Stimulated activated CD8-positive, alpha-beta memory T cell treated with anti-CD3 and anti-CD28 coated beads, Interleukin-4, amount 100 ng/mL, for 4 hours (primary cell): ENCODE data around the gene SETX.

Experiments
- DNase-seq, 2 donors: peaks; one replicate each; pipeline ENCODE4 v3.0.0-alpha.2; 2020; ENCODE audit warnings: low read depth in 2 of 2, low spot score in 1 of 2

The SETX gene

DNA sequence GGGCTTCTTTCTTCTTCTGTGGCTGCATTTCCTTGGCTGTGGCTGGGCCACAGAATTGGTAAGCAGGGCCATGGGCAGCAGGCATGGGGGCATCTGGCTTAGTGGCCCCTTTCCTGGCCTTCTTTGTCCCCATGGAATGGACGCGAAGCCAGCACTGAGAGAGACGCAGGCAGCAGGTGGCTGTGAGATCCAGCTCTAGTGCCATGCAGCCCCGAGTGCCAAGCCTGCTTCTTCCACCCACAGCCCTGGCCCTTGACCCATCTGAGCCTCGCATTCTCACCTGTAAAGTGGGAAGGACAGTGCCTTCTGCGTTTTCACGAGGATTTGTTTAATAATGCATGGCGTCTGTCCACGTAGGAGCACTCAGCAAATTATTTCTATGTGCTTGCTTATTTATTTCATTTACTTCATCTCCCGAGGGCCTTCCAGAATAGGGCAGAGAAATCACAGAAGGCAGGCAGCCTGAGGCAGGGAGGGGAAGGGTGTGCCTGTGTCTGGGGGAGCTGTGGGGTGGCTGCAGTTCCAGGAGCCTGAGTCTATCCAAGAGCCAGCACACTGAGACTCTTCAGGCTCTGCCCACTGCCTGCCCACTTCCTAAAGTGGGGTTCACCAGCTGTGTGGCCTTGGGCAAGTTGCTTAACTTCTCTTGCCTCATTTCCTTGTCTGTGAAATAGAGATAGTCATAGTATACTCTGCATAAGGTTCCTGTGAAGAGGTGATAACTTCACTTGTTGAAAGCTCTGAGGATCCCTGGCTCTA is 137.7 kb downstream of the SETX start:
- DNase-seq: no peak

DNA sequence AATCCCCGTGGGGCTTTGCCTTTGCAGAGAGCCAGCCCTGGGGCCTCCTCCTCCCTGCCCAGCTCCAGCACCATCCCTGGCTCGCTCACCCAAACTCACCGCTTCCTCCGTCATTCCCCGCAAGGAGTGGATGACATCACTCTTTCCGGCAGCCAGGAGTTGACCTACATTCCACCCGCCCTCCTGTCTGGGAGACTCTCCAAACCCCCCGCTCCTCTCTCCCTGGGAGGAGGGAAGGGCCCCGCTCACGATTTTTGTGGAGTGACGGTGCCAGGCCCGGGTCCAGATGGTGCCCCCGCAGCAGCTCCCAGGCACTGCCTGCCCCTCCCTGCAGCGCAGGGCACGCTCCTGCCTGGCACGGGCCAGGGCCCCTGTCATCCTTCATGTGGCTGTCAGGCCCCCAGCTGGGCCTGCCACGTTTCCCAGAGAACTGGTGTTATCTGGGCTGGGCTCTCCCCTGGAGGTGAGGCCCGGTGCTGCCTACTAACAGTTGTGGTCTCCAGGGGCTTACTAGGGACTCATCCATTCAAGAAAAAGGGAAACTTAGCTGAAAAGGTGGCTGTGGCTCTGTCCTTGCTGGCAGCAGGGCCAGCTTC is 140.7 kb downstream of the SETX start:
- no peak for DNase-seq

DNA sequence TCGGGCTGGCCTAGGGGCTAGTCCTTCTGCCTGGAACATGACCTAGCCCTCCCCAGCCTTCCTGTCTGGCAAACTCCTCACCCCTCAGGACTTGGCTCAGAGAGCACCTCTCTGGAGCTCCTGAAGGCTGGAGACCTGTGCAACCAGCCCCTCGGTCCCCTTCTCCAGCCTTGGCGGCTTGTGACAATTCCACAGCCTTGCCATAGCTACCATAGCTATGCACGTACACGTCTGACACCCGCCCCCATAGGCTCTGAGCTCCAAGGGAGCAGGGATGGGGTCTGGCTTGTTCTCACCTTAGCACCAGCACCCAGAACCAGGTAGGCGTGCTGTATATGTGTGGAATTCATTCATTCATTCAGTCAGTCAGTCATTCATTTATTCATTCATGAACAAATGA is 143.2 kb downstream of the SETX start:
- DNase-seq: no peak
